ENCODE data around the gene FSTL4. TPM values are rescaled to one million over a fixed set of nuclear protein-coding genes. Genes with fewer than 3 reads are reported as not detected.

Gene FSTL4
- total and polyA plus RNA-seq, 12 donors = 0.01 to 0.42 (median 0.38) TPM; not detected in 6

GRCh38 chr5:133599600-133599999 is 12.7 kb downstream of the FSTL4 start:
- TF ChIP-seq, protein P1, sequence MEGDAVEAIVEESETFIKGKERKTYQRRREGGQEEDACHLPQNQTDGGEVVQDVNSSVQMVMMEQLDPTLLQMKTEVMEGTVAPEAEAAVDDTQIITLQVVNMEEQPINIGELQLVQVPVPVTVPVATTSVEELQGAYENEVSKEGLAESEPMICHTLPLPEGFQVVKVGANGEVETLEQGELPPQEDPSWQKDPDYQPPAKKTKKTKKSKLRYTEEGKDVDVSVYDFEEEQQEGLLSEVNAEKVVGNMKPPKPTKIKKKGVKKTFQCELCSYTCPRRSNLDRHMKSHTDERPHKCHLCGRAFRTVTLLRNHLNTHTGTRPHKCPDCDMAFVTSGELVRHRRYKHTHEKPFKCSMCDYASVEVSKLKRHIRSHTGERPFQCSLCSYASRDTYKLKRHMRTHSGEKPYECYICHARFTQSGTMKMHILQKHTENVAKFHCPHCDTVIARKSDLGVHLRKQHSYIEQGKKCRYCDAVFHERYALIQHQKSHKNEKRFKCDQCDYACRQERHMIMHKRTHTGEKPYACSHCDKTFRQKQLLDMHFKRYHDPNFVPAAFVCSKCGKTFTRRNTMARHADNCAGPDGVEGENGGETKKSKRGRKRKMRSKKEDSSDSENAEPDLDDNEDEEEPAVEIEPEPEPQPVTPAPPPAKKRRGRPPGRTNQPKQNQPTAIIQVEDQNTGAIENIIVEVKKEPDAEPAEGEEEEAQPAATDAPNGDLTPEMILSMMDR (IDR thresholded peaks at IDR 0.05) = no peak
- ATAC-seq = no peak
- no peak overlapping the region for H3K4me3 ChIP-seq
- H3K27me3 ChIP-seq = peaks cover 0 to 4% (median 0%) of the 10 kb centered on the region in 7 donors
- intact Hi-C loops (cut with DNase I) = no loop called here
- H3K36me3 ChIP-seq = no peaks in the 10 kb centered on the region
- 77 to 81% methylated on average over 6 of the region's 6 CpGs for WGBS, 2 donors
- H3K4me1 ChIP-seq = peaks cover 0 to 9% (median 0%) of the 10 kb centered on the region in 9 donors
- H3K27ac ChIP-seq = no peak overlapping the region
- no peak for DNase-seq
- H3K9me3 ChIP-seq = peaks cover 0 to 6% (median 0%) of the 10 kb centered on the region in 11 donors

DNA sequence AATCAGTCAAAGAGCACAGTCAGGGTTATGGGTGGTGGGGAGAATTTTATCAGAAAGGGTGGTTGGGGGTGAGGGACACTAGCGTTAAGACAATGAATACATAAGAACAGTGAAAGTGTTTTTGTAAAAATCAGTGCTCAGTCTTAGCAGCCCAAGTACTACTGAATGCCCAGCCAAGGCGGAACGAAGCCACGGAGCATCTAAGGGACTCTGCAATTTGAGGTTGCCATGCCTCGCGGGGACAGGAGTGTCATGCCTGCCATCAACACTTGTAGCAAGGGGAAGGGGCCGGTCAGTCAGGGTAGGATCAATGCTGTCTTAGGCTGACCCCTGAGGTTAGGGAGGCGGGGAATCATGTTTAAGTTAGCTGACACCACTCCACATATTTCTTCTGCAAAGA is 13.3 kb downstream of the FSTL4 start:
- Histone ChIP-seq H3K4me3 (no peak overlapping the region), H3K9me3 (peaks cover 0 to 6% (median 0%) of the 10 kb centered on the region in 11 donors), H3K27me3 (peaks cover 0 to 4% (median 0%) of the 10 kb centered on the region in 7 donors), H3K4me1 (peaks cover 0 to 9% (median 0%) of the 10 kb centered on the region in 9 donors), H3K27ac (no peak overlapping the region), H3K36me3 (no peaks in the 10 kb centered on the region)
- TF ChIP-seq, protein P1 (IDR thresholded peaks at IDR 0.05) = no peak
- DNase-seq (no peak), ATAC-seq (no peak)
- intact Hi-C loops (cut with DNase I) = no loop called here
- WGBS, 2 donors = 90 to 94% methylated on average over 8 of the region's 8 CpGs

DNA sequence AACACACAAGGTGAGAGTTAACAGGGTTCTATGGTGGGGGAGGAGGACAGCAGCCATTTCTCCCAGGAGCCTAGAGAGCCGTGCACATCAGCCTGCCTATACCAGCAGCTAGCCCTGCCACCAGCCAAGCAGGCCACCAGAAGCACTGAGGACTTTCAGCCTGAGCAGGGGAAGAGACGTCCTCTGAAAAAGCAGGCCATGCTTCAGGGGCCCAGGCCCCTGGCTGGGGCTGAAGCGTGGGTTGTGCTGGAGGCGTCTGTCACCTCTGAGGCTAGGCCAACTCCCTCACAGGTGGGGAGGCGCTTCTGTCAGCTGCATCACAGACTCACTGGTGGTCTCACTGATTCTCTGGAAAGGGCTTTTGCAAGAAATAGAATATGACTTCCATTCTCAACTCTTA is 16.3 kb downstream of the FSTL4 start:
- WGBS, 2 donors = 70 to 71% methylated on average over 5 of the region's 5 CpGs
- Histone ChIP-seq H3K9me3 (no peaks in the 10 kb centered on the region), H3K27me3 (peaks cover 0 to 9% (median 0%) of the 10 kb centered on the region in 7 donors), H3K36me3 (no peaks in the 10 kb centered on the region), H3K4me1 (no peaks in the 10 kb centered on the region), H3K27ac (no peak overlapping the region), H3K4me3 (no peak overlapping the region)
- TF ChIP-seq, protein P1 (IDR thresholded peaks at IDR 0.05) = no peak
- intact Hi-C loops (cut with DNase I) = no loop called here
- ATAC-seq (no peak), DNase-seq (no peak)

DNA sequence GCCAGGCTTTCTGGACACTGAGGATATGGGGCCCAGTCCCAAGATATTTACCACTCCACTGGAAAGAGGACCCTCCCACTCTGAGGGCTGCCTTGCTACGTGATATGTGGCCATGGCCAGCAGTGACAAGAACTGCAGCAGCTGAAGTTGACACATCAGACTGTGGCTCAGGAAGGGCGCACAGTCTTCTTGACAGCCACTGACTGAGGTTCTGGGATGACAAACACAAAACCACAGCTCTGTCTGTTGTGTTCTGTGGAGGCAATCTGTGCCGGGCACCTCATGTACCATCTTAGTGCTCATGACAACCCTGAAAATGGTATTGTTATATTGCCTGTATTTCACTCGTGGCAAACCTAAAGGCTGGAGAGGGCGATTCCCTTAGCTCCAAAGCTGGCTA is 16.9 kb downstream of the FSTL4 start:
- intact Hi-C loops (cut with DNase I) = no loop called here
- TF ChIP-seq, protein P1 (IDR thresholded peaks at IDR 0.05) = no peak
- no peaks in the 10 kb centered on the region for H3K4me1 ChIP-seq
- H3K27me3 ChIP-seq = peaks cover 0 to 9% (median 0%) of the 10 kb centered on the region in 7 donors
- no peaks in the 10 kb centered on the region for H3K9me3 ChIP-seq
- 81 to 84% methylated on average over 5 of the region's 5 CpGs for WGBS, 2 donors
- DNase-seq (no peak), ATAC-seq (no peak)
- H3K27ac ChIP-seq = no peak overlapping the region
- H3K36me3 ChIP-seq = no peaks in the 10 kb centered on the region
- H3K4me3 ChIP-seq = no peak overlapping the region

Measured in heart right ventricle (tissue), 16 donors.